Measurements from ENCODE around the gene ADAMTS5.

ADAMTS5 gene

GRCh38 chr21:26967062-26967913, at the start of gene ADAMTS5:
Gene ADAMTS5 (minus strand): TSS chr21:26967088. CDS start chr21:26966391, 697 bp downstream.
- Histone ChIP-seq H3K9ac (ENCODE audit: low read length) (peak within 1 kb of the TSS; percentile 68), H3K9me3 (ENCODE audit: control insufficient read depth, insufficient read depth, low read depth, low read length) (no peaks in the 10 kb centered on the region), H3K4me1 (ENCODE audit: control insufficient read depth, insufficient read depth, low read length) (peaks cover 13% of the 10 kb centered on the region), H3K27me3 (ENCODE audit: control insufficient read depth, insufficient read depth, low read length) (peaks cover 69% of the 10 kb centered on the region), H3K4me3 (ENCODE audit: low read depth, low read length) (peak within 1 kb of the TSS; percentile 60), H3K36me3 (ENCODE audit: control insufficient read depth, insufficient read depth, low read length) (no peaks in the 10 kb centered on the region), H3K27ac (ENCODE audit: low read depth, low read length) (no peak within 1 kb of the TSS)

- H3K9ac ChIP-seq (ENCODE audit: low read length), result no peak overlapping the region
- no peaks in the 10 kb centered on the region for H3K27me3 ChIP-seq (ENCODE audit: control insufficient read depth, insufficient read depth, low read length)
- H3K9me3 ChIP-seq (ENCODE audit: control insufficient read depth, insufficient read depth, low read depth, low read length), result no peaks in the 10 kb centered on the region
- no peaks in the 10 kb centered on the region for H3K36me3 ChIP-seq (ENCODE audit: control insufficient read depth, insufficient read depth, low read length)
- no peak overlapping the region for H3K27ac ChIP-seq (ENCODE audit: low read depth, low read length)
- H3K4me3 ChIP-seq (ENCODE audit: low read depth, low read length), result no peak overlapping the region
- no peaks in the 10 kb centered on the region for H3K4me1 ChIP-seq (ENCODE audit: control insufficient read depth, insufficient read depth, low read length)
These were observed 34.6 kb upstream of the ADAMTS5 start for GRCh38 chr21:27001526-27001925.

- Histone ChIP-seq H3K9ac (ENCODE audit: low read length) (no peak overlapping the region), H3K27ac (ENCODE audit: low read depth, low read length) (no peak overlapping the region), H3K27me3 (ENCODE audit: control insufficient read depth, insufficient read depth, low read length) (no peaks in the 10 kb centered on the region), H3K9me3 (ENCODE audit: control insufficient read depth, insufficient read depth, low read depth, low read length) (peaks cover 6% of the 10 kb centered on the region), H3K4me3 (ENCODE audit: low read depth, low read length) (no peak overlapping the region), H3K36me3 (ENCODE audit: control insufficient read depth, insufficient read depth, low read length) (no peaks in the 10 kb centered on the region), H3K4me1 (ENCODE audit: control insufficient read depth, insufficient read depth, low read length) (no peaks in the 10 kb centered on the region)
These were observed 16.7 kb upstream of the ADAMTS5 start for GRCh38 chr21:26983576-26983975.

GRCh38 chr21:26982767-26983166, 15.9 kb upstream of the ADAMTS5 start:
- Histone ChIP-seq H3K4me3 (ENCODE audit: low read depth, low read length) (no peak overlapping the region), H3K9ac (ENCODE audit: low read length) (no peak overlapping the region), H3K9me3 (ENCODE audit: control insufficient read depth, insufficient read depth, low read depth, low read length) (no peaks in the 10 kb centered on the region; the same call in 1 of the 2 replicates), H3K27ac (ENCODE audit: low read depth, low read length) (no peak overlapping the region), H3K4me1 (ENCODE audit: control insufficient read depth, insufficient read depth, low read length) (no peaks in the 10 kb centered on the region), H3K36me3 (ENCODE audit: control insufficient read depth, insufficient read depth, low read length) (no peaks in the 10 kb centered on the region), H3K27me3 (ENCODE audit: control insufficient read depth, insufficient read depth, low read length) (no peaks in the 10 kb centered on the region)

GRCh38 chr21:26977746-26978145, 10.9 kb upstream of the ADAMTS5 start:
- no peaks in the 10 kb centered on the region for H3K36me3 ChIP-seq (ENCODE audit: control insufficient read depth, insufficient read depth, low read length)
- no peak overlapping the region for H3K27ac ChIP-seq (ENCODE audit: low read depth, low read length)
- H3K4me1 ChIP-seq (ENCODE audit: control insufficient read depth, insufficient read depth, low read length), result no peaks in the 10 kb centered on the region
- no peak overlapping the region for H3K4me3 ChIP-seq (ENCODE audit: low read depth, low read length)
- no peaks in the 10 kb centered on the region for H3K27me3 ChIP-seq (ENCODE audit: control insufficient read depth, insufficient read depth, low read length)
- H3K9ac ChIP-seq (ENCODE audit: low read length), result no peak overlapping the region
- no peaks in the 10 kb centered on the region; the same call in 1 of the 2 replicates for H3K9me3 ChIP-seq (ENCODE audit: control insufficient read depth, insufficient read depth, low read depth, low read length)

- Histone ChIP-seq H3K27ac (ENCODE audit: low read depth, low read length) (no peak overlapping the region), H3K9me3 (ENCODE audit: control insufficient read depth, insufficient read depth, low read depth, low read length) (no peaks in the 10 kb centered on the region), H3K9ac (ENCODE audit: low read length) (no peak overlapping the region), H3K36me3 (ENCODE audit: control insufficient read depth, insufficient read depth, low read length) (no peaks in the 10 kb centered on the region), H3K4me1 (ENCODE audit: control insufficient read depth, insufficient read depth, low read length) (peaks cover 6% of the 10 kb centered on the region), H3K27me3 (ENCODE audit: control insufficient read depth, insufficient read depth, low read length) (peaks cover 22% of the 10 kb centered on the region), H3K4me3 (ENCODE audit: low read depth, low read length) (no peak overlapping the region)
These were observed 6.3 kb upstream of the ADAMTS5 start for GRCh38 chr21:26973226-26973625.

GRCh38 chr21:26972192-26972591, 5.3 kb upstream of the ADAMTS5 start:
- H3K36me3 ChIP-seq (ENCODE audit: control insufficient read depth, insufficient read depth, low read length), result no peaks in the 10 kb centered on the region
- peaks cover 10% of the 10 kb centered on the region for H3K4me1 ChIP-seq (ENCODE audit: control insufficient read depth, insufficient read depth, low read length)
- H3K9ac ChIP-seq (ENCODE audit: low read length), result no peak overlapping the region
- peaks cover 32% of the 10 kb centered on the region for H3K27me3 ChIP-seq (ENCODE audit: control insufficient read depth, insufficient read depth, low read length)
- no peaks in the 10 kb centered on the region for H3K9me3 ChIP-seq (ENCODE audit: control insufficient read depth, insufficient read depth, low read depth, low read length)
- no peak overlapping the region for H3K27ac ChIP-seq (ENCODE audit: low read depth, low read length)
- no peak overlapping the region for H3K4me3 ChIP-seq (ENCODE audit: low read depth, low read length)

- no peaks in the 10 kb centered on the region for H3K36me3 ChIP-seq (ENCODE audit: control insufficient read depth, insufficient read depth, low read length)
- no peak overlapping the region for H3K9ac ChIP-seq (ENCODE audit: low read length)
- H3K27me3 ChIP-seq (ENCODE audit: control insufficient read depth, insufficient read depth, low read length), result peaks cover 53% of the 10 kb centered on the region
- H3K27ac ChIP-seq (ENCODE audit: low read depth, low read length), result no peak overlapping the region
- peaks cover 10% of the 10 kb centered on the region for H3K4me1 ChIP-seq (ENCODE audit: control insufficient read depth, insufficient read depth, low read length)
- H3K4me3 ChIP-seq (ENCODE audit: low read depth, low read length), result no peak overlapping the region
- H3K9me3 ChIP-seq (ENCODE audit: control insufficient read depth, insufficient read depth, low read depth, low read length), result no peaks in the 10 kb centered on the region
These were observed 3.3 kb upstream of the ADAMTS5 start for GRCh38 chr21:26969971-26970725.

GRCh38 chr21:26966649-26967061, 233 bp downstream of the ADAMTS5 start:
- H3K4me3 ChIP-seq (ENCODE audit: low read depth, low read length), result peak overlapping the region; percentile 60
- no peaks in the 10 kb centered on the region for H3K36me3 ChIP-seq (ENCODE audit: control insufficient read depth, insufficient read depth, low read length)
- H3K4me1 ChIP-seq (ENCODE audit: control insufficient read depth, insufficient read depth, low read length), result peaks cover 13% of the 10 kb centered on the region
- H3K9me3 ChIP-seq (ENCODE audit: control insufficient read depth, insufficient read depth, low read depth, low read length), result no peaks in the 10 kb centered on the region
- H3K9ac ChIP-seq (ENCODE audit: low read length), result peak overlapping the region; percentile 68
- H3K27me3 ChIP-seq (ENCODE audit: control insufficient read depth, insufficient read depth, low read length), result peaks cover 72% of the 10 kb centered on the region
- no peak overlapping the region for H3K27ac ChIP-seq (ENCODE audit: low read depth, low read length)

GRCh38 chr21:26965907-26966581, 844 bp downstream of the ADAMTS5 start:
- Histone ChIP-seq H3K4me1 (ENCODE audit: control insufficient read depth, insufficient read depth, low read length) (peaks cover 13% of the 10 kb centered on the region), H3K27me3 (ENCODE audit: control insufficient read depth, insufficient read depth, low read length) (peaks cover 72% of the 10 kb centered on the region), H3K9me3 (ENCODE audit: control insufficient read depth, insufficient read depth, low read depth, low read length) (no peaks in the 10 kb centered on the region), H3K36me3 (ENCODE audit: control insufficient read depth, insufficient read depth, low read length) (no peaks in the 10 kb centered on the region), H3K27ac (ENCODE audit: low read depth, low read length) (no peak overlapping the region), H3K9ac (ENCODE audit: low read length) (peak overlapping the region; percentile 68), H3K4me3 (ENCODE audit: low read depth, low read length) (peak overlapping the region; percentile 60)
